Tibial nerve (tissue), 4 donors: ENCODE results near the gene TMEM272.

Source experiments
- CTCF ChIP-seq, 5 experiments: fragments of 200-600 bp in 3 of 5; fragments of 450-650 bp in 2 of 5; sonication (generic) in 3 of 5; IDR thresholded peaks; one replicate each; pipeline ENCODE4 v1.5.1; 2016 to 2019; ENCODE audit warnings: antibody characterized with exemption in 5 of 5, mild to moderate bottlenecking in 3 of 5, moderate library complexity in 2 of 5
- EP300 ChIP-seq, 2 donors: sonication (generic); formaldehyde crosslinking; IDR thresholded peaks; one replicate each; pipeline ENCODE4 v1.6.1; 2017; ENCODE audit warnings: antibody characterized with exemption in 2 of 2, mild to moderate bottlenecking in 1 of 2
- POLR2A ChIP-seq, 2 donors: fragments of 450-650 bp; IDR thresholded peaks; one replicate each; pipeline ENCODE4 v1.6.1; 2017; ENCODE audit warnings: antibody characterized with exemption in 2 of 2, mild to moderate bottlenecking in 2 of 2, moderate library complexity in 2 of 2

- TF ChIP-seq CTCF (IDR thresholded peaks at IDR 0.05) (no peak), POLR2A (IDR thresholded peaks at IDR 0.05) (no peak), EP300 (IDR thresholded peaks at IDR 0.05) (no peak)
Observed at GRCh38 chr13:51807041-51807440, 37.9 kb downstream of the TMEM272 start.
